Dermis microvascular lymphatic vessel endothelial cell (primary cell): ENCODE data around the gene TMEM39A. TPM values are rescaled to one million over a fixed set of nuclear protein-coding genes. Genes with fewer than 3 reads are reported as not detected.

ENCODE experiments used
- DNase-seq, 2 donors: peaks; one replicate each; pipeline versions ENCODE4 v3.0.0 to v3.0.0-alpha.2; 2010; ENCODE audit warnings: low read depth in 2 of 2
- total RNA-seq: library from RNA; depleted of rRNA; stranded (reverse); fragments of >200 nt; gene quantifications from 2 replicates; pipeline ENCODE4 v1.2.1, GENCODE V29; 2014

The TMEM39A gene
- 25.8 and 28.6 TPM in 2 replicates for total RNA-seq

- peak; percentile 94 to 98 for DNase-seq
Measured at GRCh38 chr3:119463171-119464169, at the start of gene TMEM39A. Gene TMEM39A (minus strand): TSS chr3:119463615. CDS start chr3:119462074, 1,541 bp downstream.

- DNase-seq, result no peak
Measured at GRCh38 chr3:119510690-119511089, 47.3 kb upstream of the TMEM39A start.

- DNase-seq, result no peak
Measured at GRCh38 chr3:119508172-119508845, 44.9 kb upstream of the TMEM39A start.

GRCh38 chr3:119507404-119507803, 44.0 kb upstream of the TMEM39A start:
- no peak for DNase-seq

- DNase-seq, result no peak
Measured at GRCh38 chr3:119506631-119507030, 43.2 kb upstream of the TMEM39A start.

- no peak for DNase-seq
Measured at GRCh38 chr3:119500901-119501300, 37.5 kb upstream of the TMEM39A start.

GRCh38 chr3:119500265-119500664, 36.9 kb upstream of the TMEM39A start:
- DNase-seq, result no peak

- DNase-seq, result peak; percentile 89 to 97
Measured at GRCh38 chr3:119498186-119499011, 35.0 kb upstream of the TMEM39A start, which contains the start of gene TIMMDC1. Gene TIMMDC1 (plus strand): TSS chr3:119498547. CDS start chr3:119498734, 187 bp downstream.

GRCh38 chr3:119497820-119498185, 34.4 kb upstream of the TMEM39A start:
- DNase-seq, result peak; percentile 7 to 33

GRCh38 chr3:119494597-119494996, 31.2 kb upstream of the TMEM39A start:
- no peak for DNase-seq

GRCh38 chr3:119492810-119493209, 29.4 kb upstream of the TMEM39A start:
- DNase-seq, result no peak

- DNase-seq, result no peak
Measured at GRCh38 chr3:119492128-119492527, 28.7 kb upstream of the TMEM39A start.

GRCh38 chr3:119490153-119490552, 26.7 kb upstream of the TMEM39A start:
- no peak for DNase-seq

GRCh38 chr3:119485563-119485962, 22.1 kb upstream of the TMEM39A start:
- DNase-seq, result no peak

- DNase-seq, result no peak
Measured at GRCh38 chr3:119483101-119483500, 19.7 kb upstream of the TMEM39A start.

GRCh38 chr3:119481079-119481478, 17.7 kb upstream of the TMEM39A start:
- no peak for DNase-seq

GRCh38 chr3:119470866-119471265, 7.5 kb upstream of the TMEM39A start:
- no peak for DNase-seq

- peak in 1 of 2 donors; percentile 51 for DNase-seq
Measured at GRCh38 chr3:119469418-119470189, 6.2 kb upstream of the TMEM39A start.

- no peak for DNase-seq
Measured at GRCh38 chr3:119468041-119468440, 4.6 kb upstream of the TMEM39A start.

- no peak for DNase-seq
Measured at GRCh38 chr3:119457246-119457645, 6.2 kb downstream of the TMEM39A start.

- DNase-seq, result no peak
Measured at GRCh38 chr3:119456469-119456868, 6.9 kb downstream of the TMEM39A start.
